Central memory CD8-positive, alpha-beta T cell (primary cell): ENCODE data around the gene COL6A3.

Source experiments
- ATAC-seq: fragments of 150-1000 bp; cut with Tn5 transposase; replicated peaks from 2 replicates; pipeline ENCODE4 v1.10.0; 2022; ENCODE audit warnings: mild to moderate bottlenecking, moderate FRiP score, moderate number of reproducible peaks; ENCODE audit not compliant: poor library complexity, severe bottlenecking; ENCODE audit errors: extremely low read depth
- DNase-seq, 2 donors: peaks; one replicate each; pipeline ENCODE4 v3.0.0; 2021; ENCODE audit warnings: low spot score in 2 of 2
- H3K27ac Mint-ChIP-seq: one replicate; pipeline ENCODE4 v1.8.0; 2022; ENCODE audit warnings: low read depth, mild to moderate bottlenecking, moderate library complexity, mixed read lengths
- H3K27me3 Mint-ChIP-seq: one replicate; pipeline ENCODE4 v1.8.0; 2022; ENCODE audit warnings: mixed read lengths
- H3K36me3 Mint-ChIP-seq: one replicate; pipeline ENCODE4 v1.8.0; 2022; ENCODE audit warnings: mild to moderate bottlenecking, moderate library complexity, mixed read lengths; ENCODE audit not compliant: insufficient read depth
- H3K4me1 Mint-ChIP-seq: one replicate; pipeline ENCODE4 v1.8.0; 2022; ENCODE audit warnings: mixed read lengths
- H3K4me3 Mint-ChIP-seq: one replicate; pipeline ENCODE4 v1.8.0; 2022; ENCODE audit warnings: mild to moderate bottlenecking, moderate library complexity, mixed read lengths
- H3K9me3 Mint-ChIP-seq: one replicate; pipeline ENCODE4 v1.8.0; 2022; ENCODE audit warnings: mixed read lengths

Gene COL6A3

DNA sequence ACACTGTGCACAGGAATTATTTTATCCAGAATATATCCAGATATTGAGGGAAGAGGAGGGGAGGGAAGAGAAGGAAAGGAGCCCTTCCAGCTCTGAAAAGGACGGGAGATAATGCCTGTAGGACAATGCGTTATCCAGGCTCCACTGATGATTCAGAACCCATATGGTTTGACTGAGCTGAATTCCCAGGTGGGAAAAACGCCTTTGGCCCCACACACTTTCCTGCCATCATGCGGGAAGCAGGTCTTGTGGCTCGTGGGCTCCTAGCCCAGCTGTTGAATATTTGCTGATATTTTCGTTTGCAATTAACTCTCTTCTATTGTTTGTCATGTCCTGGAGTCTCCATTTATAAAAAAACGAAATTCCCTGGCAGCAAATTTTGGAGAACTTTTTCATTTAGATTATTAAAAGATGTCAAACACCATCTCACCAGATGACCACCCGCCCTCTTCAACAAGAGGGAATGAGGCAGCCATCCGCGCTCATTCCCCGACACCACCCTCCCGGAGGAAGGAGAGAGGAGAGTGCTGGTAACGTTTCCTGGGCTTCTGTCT is 8.9 kb downstream of the COL6A3 start:
- no peak overlapping the region for H3K27ac Mint-ChIP-seq
- H3K27me3 Mint-ChIP-seq, result no peaks in the 10 kb centered on the region
- ATAC-seq (no peak), DNase-seq (no peak)
- no peaks in the 10 kb centered on the region for H3K4me1 Mint-ChIP-seq
- peaks cover 2% of the 10 kb centered on the region for H3K36me3 Mint-ChIP-seq
- H3K4me3 Mint-ChIP-seq, result no peak overlapping the region
- H3K9me3 Mint-ChIP-seq, result no peaks in the 10 kb centered on the region

DNA sequence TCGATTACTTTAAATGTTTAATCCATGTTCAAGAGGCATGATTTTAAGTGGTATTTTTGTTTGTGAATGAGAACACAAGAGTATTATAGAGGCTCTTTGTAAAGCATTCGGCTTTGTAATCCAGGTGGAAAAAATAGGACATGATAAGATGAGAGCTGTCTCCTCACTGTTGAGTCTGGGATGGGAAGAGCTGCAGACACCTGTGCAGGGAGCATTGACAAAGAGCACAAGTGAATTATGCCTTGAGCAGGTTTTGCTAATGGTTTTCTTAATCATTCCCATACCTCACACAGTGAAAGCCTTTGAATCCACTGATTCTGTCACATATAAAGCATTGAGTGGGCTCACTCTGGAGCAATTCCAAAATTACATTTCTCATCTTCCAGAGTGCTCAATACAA is 9.6 kb downstream of the COL6A3 start:
- no peak overlapping the region for H3K27ac Mint-ChIP-seq
- ATAC-seq, result no peak

DNA sequence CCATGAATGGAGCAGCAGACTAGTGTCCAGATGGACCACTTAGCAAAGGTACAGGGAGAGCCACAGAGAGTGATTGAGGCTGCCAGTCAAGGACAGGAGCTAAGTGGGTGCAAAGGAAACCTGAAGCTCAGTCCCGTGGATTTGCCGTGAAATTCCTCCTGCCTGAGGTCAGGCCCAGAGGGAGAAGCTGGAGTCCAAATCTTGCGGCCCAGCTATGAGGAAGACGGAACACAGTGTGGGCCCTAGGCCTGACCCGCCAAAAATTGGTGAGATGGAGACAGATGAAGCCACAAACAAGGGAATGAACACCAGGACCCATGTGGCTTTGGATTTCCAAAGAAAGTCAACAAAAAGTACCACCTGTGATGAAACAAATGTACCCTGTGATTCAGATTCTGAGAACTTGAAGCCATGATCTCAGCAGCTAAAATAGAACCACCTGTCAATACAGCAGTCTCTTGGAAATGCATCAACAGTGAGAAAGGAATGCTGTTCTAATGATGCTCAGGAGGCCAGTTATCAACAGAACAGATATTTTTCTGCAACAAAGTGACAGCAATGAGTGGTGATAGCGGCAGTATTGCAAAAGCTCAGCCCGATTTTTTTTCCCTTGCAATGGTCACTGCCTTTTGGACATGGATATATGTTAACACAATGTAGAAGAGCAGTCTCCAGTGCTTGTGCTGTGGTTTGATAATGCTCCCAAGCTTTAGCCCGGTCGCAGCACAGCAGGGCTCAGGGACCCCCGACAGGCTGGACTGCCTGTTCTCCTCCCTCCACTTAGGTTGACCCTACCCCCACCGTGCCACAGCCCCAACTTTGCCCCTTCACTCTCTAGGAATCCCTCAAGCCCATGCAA is 10.7 kb downstream of the COL6A3 start:
- Mint-ChIP-seq H3K4me1 (no peaks in the 10 kb centered on the region), H3K36me3 (peaks cover 2% of the 10 kb centered on the region), H3K9me3 (no peaks in the 10 kb centered on the region), H3K4me3 (no peak overlapping the region), H3K27me3 (no peaks in the 10 kb centered on the region), H3K27ac (no peak overlapping the region)
- no peak for DNase-seq
- ATAC-seq, result no peak

More for the DNA sequence above, 9.6 kb downstream of the COL6A3 start:
- H3K4me3 Mint-ChIP-seq, result no peak overlapping the region
- H3K27me3 Mint-ChIP-seq, result no peaks in the 10 kb centered on the region
- H3K9me3 Mint-ChIP-seq, result no peaks in the 10 kb centered on the region
- DNase-seq, result no peak
- H3K4me1 Mint-ChIP-seq, result no peaks in the 10 kb centered on the region
- peaks cover 2% of the 10 kb centered on the region for H3K36me3 Mint-ChIP-seq

DNA sequence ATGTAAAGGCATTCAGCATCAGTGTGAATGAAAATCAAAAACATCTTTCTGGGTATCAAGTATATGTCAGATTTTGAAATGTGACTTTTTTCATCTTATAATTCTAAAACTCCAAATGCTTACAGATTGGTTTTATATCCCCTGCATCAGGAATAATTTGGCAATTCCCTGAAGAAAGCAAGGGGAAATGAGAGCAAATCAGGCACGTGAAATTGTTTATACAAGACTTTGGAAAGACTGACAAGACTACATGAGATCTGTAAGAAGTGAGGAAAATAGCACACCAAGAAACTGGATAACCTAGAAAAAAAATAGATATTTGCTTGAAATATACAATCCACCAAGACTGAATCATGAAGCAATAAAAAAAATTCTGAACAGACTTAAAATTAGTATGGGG is 13.8 kb downstream of the COL6A3 start:
- H3K27me3 Mint-ChIP-seq, result no peaks in the 10 kb centered on the region
- no peaks in the 10 kb centered on the region for H3K9me3 Mint-ChIP-seq
- ATAC-seq (no peak), DNase-seq (no peak)
- H3K36me3 Mint-ChIP-seq, result no peaks in the 10 kb centered on the region
- no peaks in the 10 kb centered on the region for H3K4me1 Mint-ChIP-seq
- H3K4me3 Mint-ChIP-seq, result no peak overlapping the region
- H3K27ac Mint-ChIP-seq, result no peak overlapping the region

DNA sequence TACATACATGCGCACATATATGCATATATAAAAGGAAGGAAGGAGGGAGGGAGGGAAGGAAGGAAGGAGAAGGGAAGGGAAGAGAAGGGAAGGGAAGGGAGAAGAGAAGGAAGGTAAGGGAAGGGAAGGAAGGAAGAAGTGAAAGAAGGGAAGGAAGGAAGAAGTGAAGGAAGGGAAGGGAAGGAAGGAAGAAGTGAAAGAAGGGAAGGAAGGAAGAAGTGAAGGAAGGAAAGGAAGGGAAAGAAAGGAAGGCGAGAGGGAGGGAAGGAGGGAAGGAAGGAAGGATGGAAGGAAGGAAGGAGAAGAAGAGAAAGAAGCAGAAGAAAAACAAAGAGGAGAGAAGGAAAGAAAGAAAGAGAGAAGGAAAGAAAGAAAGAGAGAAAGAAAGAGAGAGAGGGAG is 16.9 kb downstream of the COL6A3 start:
- ATAC-seq, result no peak
- Mint-ChIP-seq H3K4me1 (no peaks in the 10 kb centered on the region), H3K27me3 (peaks cover 17% of the 10 kb centered on the region)

DNA sequence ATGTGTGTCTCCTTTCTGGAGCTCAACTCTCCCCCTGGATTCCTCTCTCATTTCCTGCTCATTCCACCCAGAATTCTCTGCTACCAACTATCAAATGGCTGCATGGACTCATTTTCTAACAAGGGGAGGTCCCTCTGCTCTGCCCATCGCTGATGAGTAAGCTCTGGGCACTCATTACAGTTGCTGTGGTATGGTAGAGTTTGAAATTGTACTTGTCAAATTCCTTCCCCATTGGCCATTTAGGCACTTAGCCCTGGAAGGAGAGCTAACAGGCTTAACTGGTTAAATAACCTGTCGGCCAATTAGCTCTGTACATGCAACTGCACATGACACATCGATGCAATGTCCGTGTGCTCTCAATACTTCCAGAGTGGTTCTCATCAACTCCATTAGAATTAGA is 20.4 kb downstream of the COL6A3 start:
- DNase-seq (no peak), ATAC-seq (no peak)
- H3K9me3 Mint-ChIP-seq, result no peaks in the 10 kb centered on the region
- no peaks in the 10 kb centered on the region for H3K36me3 Mint-ChIP-seq
- no peak overlapping the region for H3K4me3 Mint-ChIP-seq
- H3K27ac Mint-ChIP-seq, result no peak overlapping the region
- peaks cover 17% of the 10 kb centered on the region for H3K27me3 Mint-ChIP-seq
- H3K4me1 Mint-ChIP-seq, result no peaks in the 10 kb centered on the region

More for the DNA sequence above, 16.9 kb downstream of the COL6A3 start:
- no peaks in the 10 kb centered on the region for H3K36me3 Mint-ChIP-seq
- no peak overlapping the region for H3K27ac Mint-ChIP-seq
- H3K9me3 Mint-ChIP-seq, result no peaks in the 10 kb centered on the region
- H3K4me3 Mint-ChIP-seq, result no peak overlapping the region
- no peak for DNase-seq

DNA sequence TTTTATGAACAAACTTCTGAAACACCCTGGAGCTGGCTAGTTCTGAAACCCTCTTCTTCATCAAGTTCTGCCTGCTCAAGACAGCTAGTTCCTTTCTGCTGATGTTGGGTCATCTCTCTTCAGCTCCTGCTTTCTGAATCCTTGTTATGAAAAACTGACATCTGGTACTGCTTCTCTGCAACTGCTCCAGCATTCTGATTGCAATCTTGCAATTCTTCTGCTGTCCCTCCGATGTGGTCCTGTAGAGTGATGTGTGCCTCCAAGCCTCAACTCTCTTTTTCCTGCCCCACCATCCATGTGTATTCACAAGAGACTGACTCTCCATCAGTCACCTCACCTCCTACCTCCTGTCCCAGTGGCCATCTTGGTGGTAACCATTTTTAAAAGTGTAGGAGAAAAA is 21.8 kb downstream of the COL6A3 start:
- Mint-ChIP-seq H3K4me3 (no peak overlapping the region), H3K36me3 (no peaks in the 10 kb centered on the region), H3K27ac (no peak overlapping the region), H3K9me3 (no peaks in the 10 kb centered on the region), H3K4me1 (no peaks in the 10 kb centered on the region), H3K27me3 (peaks cover 17% of the 10 kb centered on the region)
- no peak for DNase-seq
- no peak for ATAC-seq

DNA sequence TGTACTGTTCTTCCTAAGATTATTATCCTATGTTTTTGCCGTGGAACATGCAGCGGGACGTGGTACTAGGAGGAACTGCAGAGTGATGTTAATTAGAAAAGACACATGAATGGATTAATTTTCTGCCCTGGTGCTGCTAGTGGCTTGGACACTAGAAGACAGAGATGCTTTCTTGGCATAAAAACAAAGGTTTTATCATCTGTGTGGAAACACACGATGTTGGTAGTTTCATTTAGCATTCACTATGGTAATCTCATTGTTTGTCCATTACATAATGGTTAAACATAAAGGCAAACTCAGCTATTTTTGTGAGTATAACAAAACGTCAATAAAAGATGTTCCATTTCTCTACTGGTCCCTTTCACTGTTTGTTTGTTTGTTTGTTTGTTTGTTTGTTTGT is 22.8 kb downstream of the COL6A3 start:
- H3K36me3 Mint-ChIP-seq, result peaks cover 2% of the 10 kb centered on the region
- peaks cover 17% of the 10 kb centered on the region for H3K27me3 Mint-ChIP-seq
- H3K27ac Mint-ChIP-seq, result no peak overlapping the region
- no peak overlapping the region for H3K4me3 Mint-ChIP-seq
- H3K4me1 Mint-ChIP-seq, result no peaks in the 10 kb centered on the region
- DNase-seq, result no peak
- ATAC-seq, result no peak
- H3K9me3 Mint-ChIP-seq, result no peaks in the 10 kb centered on the region

DNA sequence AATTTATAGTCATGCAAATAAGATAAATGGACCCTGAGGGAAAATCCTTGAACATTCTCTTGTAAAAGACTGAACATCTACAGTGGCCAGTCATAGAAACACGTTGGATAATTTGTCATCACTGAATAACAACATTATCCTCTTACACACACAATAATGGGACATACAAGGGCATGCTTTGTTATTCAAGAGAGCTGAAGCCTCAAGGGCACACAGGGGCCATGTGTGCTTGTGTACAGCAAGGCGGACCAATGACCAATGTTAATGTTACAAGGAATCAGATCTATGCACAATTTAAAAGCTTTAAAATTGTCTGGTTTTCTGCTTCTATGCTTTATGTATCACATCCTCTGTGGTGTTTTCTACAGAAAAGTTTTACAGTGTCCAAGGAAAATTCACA is 23.7 kb downstream of the COL6A3 start:
- no peak overlapping the region for H3K4me3 Mint-ChIP-seq
- H3K27ac Mint-ChIP-seq, result no peak overlapping the region
- H3K4me1 Mint-ChIP-seq, result no peaks in the 10 kb centered on the region
- DNase-seq (no peak), ATAC-seq (no peak)
- no peaks in the 10 kb centered on the region for H3K9me3 Mint-ChIP-seq
- H3K36me3 Mint-ChIP-seq, result peaks cover 2% of the 10 kb centered on the region
- H3K27me3 Mint-ChIP-seq, result peaks cover 17% of the 10 kb centered on the region

DNA sequence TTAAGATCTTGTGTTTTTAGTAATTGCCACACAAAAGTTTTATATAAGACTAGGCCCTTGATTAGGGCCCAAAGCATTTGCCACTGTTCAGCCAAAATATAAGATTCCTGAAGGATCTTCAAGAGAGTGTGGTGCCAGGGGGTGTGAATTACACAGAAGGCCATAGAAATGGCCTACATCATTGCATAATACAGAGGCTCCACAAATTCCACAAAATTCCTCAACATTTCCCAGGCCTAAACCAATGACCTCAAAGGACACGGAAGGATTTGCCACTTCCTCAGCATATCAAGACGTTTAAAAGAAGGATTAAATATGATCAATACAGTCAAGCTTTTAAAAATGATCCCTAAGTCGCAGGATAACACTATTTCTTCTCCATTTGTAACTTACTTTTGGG is 24.1 kb downstream of the COL6A3 start:
- H3K27me3 Mint-ChIP-seq, result peaks cover 17% of the 10 kb centered on the region
- H3K27ac Mint-ChIP-seq, result no peak overlapping the region
- no peaks in the 10 kb centered on the region for H3K4me1 Mint-ChIP-seq
- ATAC-seq, result no peak
- no peaks in the 10 kb centered on the region for H3K9me3 Mint-ChIP-seq
- H3K36me3 Mint-ChIP-seq, result peaks cover 2% of the 10 kb centered on the region
- H3K4me3 Mint-ChIP-seq, result no peak overlapping the region
- no peak for DNase-seq

DNA sequence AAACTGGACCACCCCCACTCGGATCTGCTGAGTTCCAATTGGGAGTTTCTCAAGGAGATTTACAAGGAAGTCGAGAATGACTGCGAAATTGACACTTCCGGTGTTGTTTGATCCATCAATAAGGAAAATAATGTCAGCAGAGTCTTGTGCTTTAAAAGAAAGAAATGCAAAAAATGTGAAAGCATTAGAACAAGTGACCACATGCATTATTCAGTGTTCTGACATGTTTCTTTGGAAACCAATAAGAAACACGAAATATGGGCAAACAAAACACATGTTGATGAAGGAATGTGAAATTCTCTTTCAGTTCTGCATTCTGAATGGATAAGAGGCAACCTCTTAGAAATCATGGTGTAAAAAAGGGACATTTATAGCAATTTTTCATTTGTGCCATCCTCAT is 25.9 kb downstream of the COL6A3 start:
- DNase-seq (no peak), ATAC-seq (no peak)
- H3K36me3 Mint-ChIP-seq, result peaks cover 2% of the 10 kb centered on the region
- H3K27ac Mint-ChIP-seq, result no peak overlapping the region
- no peaks in the 10 kb centered on the region for H3K4me1 Mint-ChIP-seq
- peaks cover under 1% of the 10 kb centered on the region for H3K27me3 Mint-ChIP-seq
- no peaks in the 10 kb centered on the region for H3K9me3 Mint-ChIP-seq
- H3K4me3 Mint-ChIP-seq, result no peak overlapping the region

DNA sequence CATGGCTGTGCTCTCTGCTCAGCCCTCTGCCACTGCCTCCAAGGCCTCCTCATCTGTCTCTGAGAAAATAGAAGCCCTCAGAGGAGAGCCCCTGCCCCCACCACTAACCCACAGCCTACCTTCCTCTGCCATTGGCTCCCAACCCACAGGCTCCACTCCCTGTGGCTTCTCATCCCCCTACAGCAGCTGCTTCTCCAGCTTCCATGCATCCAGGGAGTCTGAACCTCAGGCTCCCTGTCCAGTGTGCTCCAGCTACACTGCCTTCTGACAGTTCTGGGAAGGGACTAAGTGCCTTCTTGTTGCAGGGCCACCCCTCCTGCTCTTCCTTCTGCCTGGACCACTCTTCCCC is 29.3 kb downstream of the COL6A3 start:
- Mint-ChIP-seq H3K9me3 (no peaks in the 10 kb centered on the region), H3K4me1 (no peaks in the 10 kb centered on the region), H3K4me3 (no peak overlapping the region), H3K27me3 (no peaks in the 10 kb centered on the region), H3K27ac (no peak overlapping the region), H3K36me3 (peaks cover 2% of the 10 kb centered on the region)
- DNase-seq (no peak), ATAC-seq (no peak)

DNA sequence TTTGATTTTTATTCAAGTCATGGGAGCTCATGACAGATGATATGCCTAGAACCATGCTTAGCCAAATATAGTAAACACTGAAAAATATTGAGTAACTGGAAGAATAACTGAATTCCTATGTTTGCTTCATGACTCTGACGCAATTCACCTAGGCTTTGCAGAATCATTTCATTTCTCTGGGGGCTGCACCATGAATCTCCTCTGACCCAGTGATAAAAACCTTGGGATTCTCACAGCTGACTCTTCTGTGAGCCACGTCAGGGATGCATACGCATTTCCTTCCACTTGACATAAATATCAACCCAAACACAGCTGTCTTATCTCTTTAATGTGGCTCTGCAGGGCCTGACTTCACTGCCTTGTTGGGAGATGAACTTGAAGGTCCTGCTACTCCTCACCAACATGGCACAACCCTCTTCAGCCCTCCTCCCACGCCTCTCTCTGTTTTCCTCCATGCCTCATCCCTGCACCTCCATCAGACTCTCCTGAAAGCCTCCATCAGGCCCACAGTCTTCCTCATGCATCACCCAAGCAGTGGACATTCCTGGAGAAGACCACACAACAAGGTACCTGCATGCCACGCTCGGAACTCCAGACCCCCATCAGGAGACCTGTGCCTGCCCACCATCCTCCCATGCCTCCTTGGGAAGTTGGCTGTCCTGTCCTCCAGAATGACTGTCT is 29.8 kb downstream of the COL6A3 start:
- Mint-ChIP-seq H3K4me1 (no peaks in the 10 kb centered on the region), H3K9me3 (no peaks in the 10 kb centered on the region), H3K27me3 (no peaks in the 10 kb centered on the region), H3K36me3 (peaks cover 2% of the 10 kb centered on the region), H3K27ac (no peak overlapping the region), H3K4me3 (no peak overlapping the region)
- no peak for ATAC-seq
- no peak for DNase-seq
